Islet precursor cell (in vitro differentiated cells): ENCODE results near the gene PAIP2.
"Not testable (repeated sequence)": the region's sequence is repeated elsewhere in the genome, so short reads cannot be mapped to it uniquely, and the experiment has no call there.

Experiments used
- DNase-seq: peaks from one replicate; pipeline ENCODE4 v3.0.0-alpha.2; 2018

Gene PAIP2

GRCh38 chr5:139341689-139342422 lies at the start of gene PAIP2:
Gene PAIP2 (plus strand): TSS chr5:139341854. CDS start chr5:139363785, 21,931 bp downstream.
- peak; percentile 99 for DNase-seq

GRCh38 chr5:139293202-139293506 lies 48.5 kb upstream of the PAIP2 start:
- DNase-seq, result no peak

GRCh38 chr5:139293507-139294373 lies 47.9 kb upstream of the PAIP2 start, which contains the start of gene MATR3:
Gene MATR3 (plus strand): TSS chr5:139293740. CDS start chr5:139307416, 13,676 bp downstream.
- DNase-seq, result peak; percentile 98

- DNase-seq, result peak; percentile 86
Measured at GRCh38 chr5:139294374-139295165, 47.1 kb upstream of the PAIP2 start.

GRCh38 chr5:139295346-139296057 lies 46.2 kb upstream of the PAIP2 start:
- DNase-seq, result no peak

- DNase-seq, result no peak
Measured at GRCh38 chr5:139296198-139296597, 45.5 kb upstream of the PAIP2 start.

- peak; percentile 58 for DNase-seq
Measured at GRCh38 chr5:139296862-139297326, 44.8 kb upstream of the PAIP2 start.

- DNase-seq, result no peak
Measured at GRCh38 chr5:139297439-139298133, 44.1 kb upstream of the PAIP2 start.

- no peak for DNase-seq
Measured at GRCh38 chr5:139298242-139298641, 43.4 kb upstream of the PAIP2 start.

- DNase-seq, result no peak
Measured at GRCh38 chr5:139299486-139299885, 42.2 kb upstream of the PAIP2 start.

GRCh38 chr5:139301808-139302499 lies 39.7 kb upstream of the PAIP2 start:
- no peak for DNase-seq

GRCh38 chr5:139304391-139305324 lies 37.0 kb upstream of the PAIP2 start:
- no peak for DNase-seq

- DNase-seq, result no peak
Measured at GRCh38 chr5:139306197-139306596, 35.5 kb upstream of the PAIP2 start.

GRCh38 chr5:139306628-139307379 lies 34.9 kb upstream of the PAIP2 start:
- no peak for DNase-seq

- DNase-seq, result no peak
Measured at GRCh38 chr5:139308797-139309196, 32.9 kb upstream of the PAIP2 start.

GRCh38 chr5:139310715-139311186 lies 30.9 kb upstream of the PAIP2 start:
- not testable (repeated sequence) for DNase-seq

GRCh38 chr5:139312075-139312474 lies 29.6 kb upstream of the PAIP2 start:
- DNase-seq, result no peak

GRCh38 chr5:139314276-139314675 lies 27.4 kb upstream of the PAIP2 start:
- no peak for DNase-seq

GRCh38 chr5:139315056-139315615 lies 26.5 kb upstream of the PAIP2 start:
- no peak for DNase-seq
